Measurements from ENCODE around the gene SMLR1. TPM values are rescaled to one million over a fixed set of nuclear protein-coding genes. Genes with fewer than 3 reads are reported as not detected.

Gene SMLR1
- total and polyA plus RNA-seq, 2 experiments from 2014 or later, result not detected

DNA sequence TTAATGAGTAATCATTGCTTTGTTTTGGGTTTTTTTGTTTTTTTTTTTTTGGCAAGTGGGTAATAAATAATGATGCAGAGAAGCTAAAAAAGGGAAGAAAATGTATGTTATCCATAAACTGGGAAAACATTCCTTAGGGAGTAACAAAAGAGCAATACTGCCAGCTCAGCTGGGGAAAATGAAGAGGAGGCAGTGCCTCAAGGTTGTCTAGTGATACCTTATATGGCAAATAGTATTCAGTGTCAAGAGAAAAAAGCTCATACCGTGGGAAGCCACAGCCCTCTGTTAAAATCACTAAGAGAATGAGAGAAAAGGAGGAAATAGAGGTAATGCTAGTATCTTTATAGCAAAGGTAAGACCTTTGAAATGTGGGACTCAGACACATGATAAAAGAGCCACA, 47.1 kb upstream of the SMLR1 start:
- Histone ChIP-seq H3K4me1 (ENCODE audit: insufficient read depth) (no peaks in the 10 kb centered on the region), H3K36me3 (ENCODE audit: insufficient read depth) (no peaks in the 10 kb centered on the region), H3K4me2 (no peak overlapping the region), H3F3A (replicated peaks; ENCODE audit: low read depth) (no peaks in the 10 kb centered on the region), H3K27ac (ENCODE audit: low read depth) (no peak overlapping the region), H3K9me2 (ENCODE audit: insufficient read depth) (peaks cover 15% of the 10 kb centered on the region), H3K27me3 (ENCODE audit: insufficient read depth) (no peaks in the 10 kb centered on the region), H3K79me2 (replicated peaks; ENCODE audit: insufficient read depth) (no peaks in the 10 kb centered on the region), H3K4me3 (no peak overlapping the region), H4K20me1 (replicated peaks; ENCODE audit: insufficient read depth) (no peaks in the 10 kb centered on the region), H2AFZ (no peak overlapping the region)
- TF ChIP-seq ZNF331 (CRISPR knock-in tag; IDR thresholded peaks at IDR 0.05; ENCODE audit: low read depth) (no peak), POLR2AphosphoS5 (IDR thresholded peaks at IDR 0.05; ENCODE audit: low read depth) (no peak), EZH2 (IDR thresholded peaks at IDR 0.05; ENCODE audit: low read depth, unreplicated experiment) (no peak), ZNF114 (CRISPR knock-in tag; IDR thresholded peaks at IDR 0.05) (no peak), JUNB (IDR thresholded peaks at IDR 0.05; ENCODE audit: unreplicated experiment) (no peak), STAT1 (IDR thresholded peaks at IDR 0.05; ENCODE audit: unreplicated experiment) (no peak)
- TF ChIP-seq, protein P1, sequence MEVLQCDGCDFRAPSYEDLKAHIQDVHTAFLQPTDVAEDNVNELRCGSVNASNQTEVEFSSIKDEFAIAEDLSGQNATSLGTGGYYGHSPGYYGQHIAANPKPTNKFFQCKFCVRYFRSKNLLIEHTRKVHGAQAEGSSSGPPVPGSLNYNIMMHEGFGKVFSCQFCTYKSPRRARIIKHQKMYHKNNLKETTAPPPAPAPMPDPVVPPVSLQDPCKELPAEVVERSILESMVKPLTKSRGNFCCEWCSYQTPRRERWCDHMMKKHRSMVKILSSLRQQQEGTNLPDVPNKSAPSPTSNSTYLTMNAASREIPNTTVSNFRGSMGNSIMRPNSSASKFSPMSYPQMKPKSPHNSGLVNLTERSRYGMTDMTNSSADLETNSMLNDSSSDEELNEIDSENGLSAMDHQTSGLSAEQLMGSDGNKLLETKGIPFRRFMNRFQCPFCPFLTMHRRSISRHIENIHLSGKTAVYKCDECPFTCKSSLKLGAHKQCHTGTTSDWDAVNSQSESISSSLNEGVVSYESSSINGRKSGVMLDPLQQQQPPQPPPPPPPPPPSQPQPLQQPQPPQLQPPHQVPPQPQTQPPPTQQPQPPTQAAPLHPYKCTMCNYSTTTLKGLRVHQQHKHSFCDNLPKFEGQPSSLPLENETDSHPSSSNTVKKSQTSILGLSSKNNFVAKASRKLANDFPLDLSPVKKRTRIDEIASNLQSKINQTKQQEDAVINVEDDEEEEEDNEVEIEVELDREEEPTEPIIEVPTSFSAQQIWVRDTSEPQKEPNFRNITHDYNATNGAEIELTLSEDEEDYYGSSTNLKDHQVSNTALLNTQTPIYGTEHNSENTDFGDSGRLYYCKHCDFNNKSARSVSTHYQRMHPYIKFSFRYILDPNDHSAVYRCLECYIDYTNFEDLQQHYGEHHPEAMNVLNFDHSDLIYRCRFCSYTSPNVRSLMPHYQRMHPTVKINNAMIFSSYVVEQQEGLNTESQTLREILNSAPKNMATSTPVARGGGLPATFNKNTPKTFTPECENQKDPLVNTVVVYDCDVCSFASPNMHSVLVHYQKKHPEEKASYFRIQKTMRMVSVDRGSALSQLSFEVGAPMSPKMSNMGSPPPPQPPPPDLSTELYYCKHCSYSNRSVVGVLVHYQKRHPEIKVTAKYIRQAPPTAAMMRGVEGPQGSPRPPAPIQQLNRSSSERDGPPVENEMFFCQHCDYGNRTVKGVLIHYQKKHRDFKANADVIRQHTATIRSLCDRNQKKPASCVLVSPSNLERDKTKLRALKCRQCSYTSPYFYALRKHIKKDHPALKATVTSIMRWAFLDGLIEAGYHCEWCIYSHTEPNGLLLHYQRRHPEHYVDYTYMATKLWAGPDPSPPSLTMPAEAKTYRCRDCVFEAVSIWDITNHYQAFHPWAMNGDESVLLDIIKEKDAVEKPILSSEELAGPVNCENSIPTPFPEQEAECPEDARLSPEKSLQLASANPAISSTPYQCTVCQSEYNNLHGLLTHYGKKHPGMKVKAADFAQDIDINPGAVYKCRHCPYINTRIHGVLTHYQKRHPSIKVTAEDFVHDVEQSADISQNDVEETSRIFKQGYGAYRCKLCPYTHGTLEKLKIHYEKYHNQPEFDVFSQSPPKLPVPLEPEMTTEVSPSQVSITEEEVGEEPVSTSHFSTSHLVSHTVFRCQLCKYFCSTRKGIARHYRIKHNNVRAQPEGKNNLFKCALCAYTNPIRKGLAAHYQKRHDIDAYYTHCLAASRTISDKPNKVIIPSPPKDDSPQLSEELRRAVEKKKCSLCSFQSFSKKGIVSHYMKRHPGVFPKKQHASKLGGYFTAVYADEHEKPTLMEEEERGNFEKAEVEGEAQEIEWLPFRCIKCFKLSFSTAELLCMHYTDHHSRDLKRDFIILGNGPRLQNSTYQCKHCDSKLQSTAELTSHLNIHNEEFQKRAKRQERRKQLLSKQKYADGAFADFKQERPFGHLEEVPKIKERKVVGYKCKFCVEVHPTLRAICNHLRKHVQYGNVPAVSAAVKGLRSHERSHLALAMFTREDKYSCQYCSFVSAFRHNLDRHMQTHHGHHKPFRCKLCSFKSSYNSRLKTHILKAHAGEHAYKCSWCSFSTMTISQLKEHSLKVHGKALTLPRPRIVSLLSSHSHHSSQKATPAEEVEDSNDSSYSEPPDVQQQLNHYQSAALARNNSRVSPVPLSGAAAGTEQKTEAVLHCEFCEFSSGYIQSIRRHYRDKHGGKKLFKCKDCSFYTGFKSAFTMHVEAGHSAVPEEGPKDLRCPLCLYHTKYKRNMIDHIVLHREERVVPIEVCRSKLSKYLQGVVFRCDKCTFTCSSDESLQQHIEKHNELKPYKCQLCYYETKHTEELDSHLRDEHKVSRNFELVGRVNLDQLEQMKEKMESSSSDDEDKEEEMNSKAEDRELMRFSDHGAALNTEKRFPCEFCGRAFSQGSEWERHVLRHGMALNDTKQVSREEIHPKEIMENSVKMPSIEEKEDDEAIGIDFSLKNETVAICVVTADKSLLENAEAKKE (CRISPR knock-in tag; IDR thresholded peaks at IDR 0.05), result no peak
- Mint-ChIP-seq H3K9me3 (no peaks in the 10 kb centered on the region), H3K27me3 (ENCODE audit: insufficient read depth, low read depth, poor library complexity) (peaks cover 6% of the 10 kb centered on the region), H3K4me1 (no peaks in the 10 kb centered on the region; the same call in 2 of the 3 replicates), H3K36me3 (ENCODE audit: low read depth) (no peaks in the 10 kb centered on the region), H3K4me3 (no peak overlapping the region), H3K27ac (no peak overlapping the region)
- DNase-seq (ENCODE audit: low spot score) (no peak), ATAC-seq (no peak)

DNA sequence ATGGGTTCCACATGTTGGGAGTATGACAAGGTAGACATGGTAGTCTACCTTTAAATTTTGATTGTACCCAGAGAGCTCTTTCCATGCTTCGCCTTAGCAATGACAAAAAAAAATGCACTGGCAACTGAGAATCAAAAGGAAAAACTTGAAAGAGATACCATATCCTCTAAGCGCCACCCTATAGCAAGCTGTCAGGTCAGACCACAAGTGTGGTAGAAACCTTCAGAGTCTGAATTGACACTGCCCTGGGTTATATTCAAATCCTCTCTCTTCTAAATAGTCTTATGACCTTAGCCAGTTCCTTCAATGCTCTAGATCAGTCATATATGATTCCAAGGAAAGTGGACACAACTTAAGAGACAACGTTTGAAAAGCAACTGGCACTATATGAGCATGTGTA, 45.6 kb upstream of the SMLR1 start:
- no peaks in the 10 kb centered on the region for H3K79me2 ChIP-seq (replicated peaks; ENCODE audit: insufficient read depth)
- Mint-ChIP-seq H3K27me3 (ENCODE audit: insufficient read depth, low read depth, poor library complexity) (peaks cover 4% of the 10 kb centered on the region), H3K4me3 (no peak overlapping the region), H3K9me3 (no peaks in the 10 kb centered on the region), H3K4me1 (no peaks in the 10 kb centered on the region; the same call in 2 of the 3 replicates), H3K36me3 (ENCODE audit: low read depth) (no peaks in the 10 kb centered on the region), H3K27ac (no peak overlapping the region)
- no peaks in the 10 kb centered on the region for H3F3A ChIP-seq (replicated peaks; ENCODE audit: low read depth)
- DNase-seq (ENCODE audit: low spot score), result no peak
- no peak overlapping the region for H3K4me2 ChIP-seq
- TF ChIP-seq POLR2AphosphoS5 (IDR thresholded peaks at IDR 0.05; ENCODE audit: low read depth) (no peak), NANOG (IDR thresholded peaks at IDR 0.05; ENCODE audit: borderline replicate concordance) (no peak), EZH2phosphoT487 (IDR thresholded peaks at IDR 0.05; ENCODE audit: unreplicated experiment) (no peak), STAT1 (IDR thresholded peaks at IDR 0.05; ENCODE audit: unreplicated experiment) (no peak), JUNB (IDR thresholded peaks at IDR 0.05; ENCODE audit: unreplicated experiment) (no peak), ZNF331 (CRISPR knock-in tag; IDR thresholded peaks at IDR 0.05; ENCODE audit: low read depth) (no peak), CREB1 (CRISPR knock-in tag; IDR thresholded peaks at IDR 0.05; ENCODE audit: low read depth) (no peak), ZNF114 (CRISPR knock-in tag; IDR thresholded peaks at IDR 0.05) (no peak)
- TF ChIP-seq, protein P2, sequence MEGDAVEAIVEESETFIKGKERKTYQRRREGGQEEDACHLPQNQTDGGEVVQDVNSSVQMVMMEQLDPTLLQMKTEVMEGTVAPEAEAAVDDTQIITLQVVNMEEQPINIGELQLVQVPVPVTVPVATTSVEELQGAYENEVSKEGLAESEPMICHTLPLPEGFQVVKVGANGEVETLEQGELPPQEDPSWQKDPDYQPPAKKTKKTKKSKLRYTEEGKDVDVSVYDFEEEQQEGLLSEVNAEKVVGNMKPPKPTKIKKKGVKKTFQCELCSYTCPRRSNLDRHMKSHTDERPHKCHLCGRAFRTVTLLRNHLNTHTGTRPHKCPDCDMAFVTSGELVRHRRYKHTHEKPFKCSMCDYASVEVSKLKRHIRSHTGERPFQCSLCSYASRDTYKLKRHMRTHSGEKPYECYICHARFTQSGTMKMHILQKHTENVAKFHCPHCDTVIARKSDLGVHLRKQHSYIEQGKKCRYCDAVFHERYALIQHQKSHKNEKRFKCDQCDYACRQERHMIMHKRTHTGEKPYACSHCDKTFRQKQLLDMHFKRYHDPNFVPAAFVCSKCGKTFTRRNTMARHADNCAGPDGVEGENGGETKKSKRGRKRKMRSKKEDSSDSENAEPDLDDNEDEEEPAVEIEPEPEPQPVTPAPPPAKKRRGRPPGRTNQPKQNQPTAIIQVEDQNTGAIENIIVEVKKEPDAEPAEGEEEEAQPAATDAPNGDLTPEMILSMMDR (conservative IDR thresholded peaks at IDR 0.05; ENCODE audit: low read depth in 2 of 2), result no peak
- TF ChIP-seq, protein P3, sequence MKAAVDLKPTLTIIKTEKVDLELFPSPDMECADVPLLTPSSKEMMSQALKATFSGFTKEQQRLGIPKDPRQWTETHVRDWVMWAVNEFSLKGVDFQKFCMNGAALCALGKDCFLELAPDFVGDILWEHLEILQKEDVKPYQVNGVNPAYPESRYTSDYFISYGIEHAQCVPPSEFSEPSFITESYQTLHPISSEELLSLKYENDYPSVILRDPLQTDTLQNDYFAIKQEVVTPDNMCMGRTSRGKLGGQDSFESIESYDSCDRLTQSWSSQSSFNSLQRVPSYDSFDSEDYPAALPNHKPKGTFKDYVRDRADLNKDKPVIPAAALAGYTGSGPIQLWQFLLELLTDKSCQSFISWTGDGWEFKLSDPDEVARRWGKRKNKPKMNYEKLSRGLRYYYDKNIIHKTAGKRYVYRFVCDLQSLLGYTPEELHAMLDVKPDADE (IDR thresholded peaks at IDR 0.05), result no peak
- peaks cover 17% of the 10 kb centered on the region for H3K9me2 ChIP-seq (ENCODE audit: insufficient read depth)
- no peak overlapping the region for H3K27ac ChIP-seq (ENCODE audit: low read depth)
- no peaks in the 10 kb centered on the region for H4K20me1 ChIP-seq (replicated peaks; ENCODE audit: insufficient read depth)
- H3K36me3 ChIP-seq (ENCODE audit: insufficient read depth), result no peaks in the 10 kb centered on the region
- no peak for ATAC-seq
- H2AFZ ChIP-seq, result no peak overlapping the region
- no peaks in the 10 kb centered on the region for H3K27me3 ChIP-seq (ENCODE audit: insufficient read depth)
- no peak overlapping the region for H3K4me3 ChIP-seq
- H3K4me1 ChIP-seq (ENCODE audit: insufficient read depth), result no peaks in the 10 kb centered on the region
